HepG2 (cell line): ENCODE data around the gene PTGDS. TPM values are rescaled to one million over a fixed set of nuclear protein-coding genes. Genes with fewer than 3 reads are reported as not detected.

ENCODE experiments used
- ATAC-seq: fragments of 200-7000 bp; cut with Tn5 transposase; 3 replicates; pipeline ENCODE4 v1.9.1; 2020; ENCODE audit warnings: mild to moderate bottlenecking, moderate library complexity
- BruUV-seq: library from RNA; stranded (reverse); fragments of 400-500 nt; replicated peaks from 2 replicates; lab custom pipeline; 2021; lab: Mats Ljungman, UMichigan
- CTCF ChIA-PET: fragments of 300-600 bp; formaldehyde crosslinking; extraction: SDS; loops from one replicate; lab custom pipeline; 2021; ENCODE audit warnings: low total read pairs, inconsistent platforms, low intra/inter-chr PET ratio; lab: Yijun Ruan, JAX
- POLR2A ChIA-PET: fragments of 350-600 bp; sonication (Branson Sonifier 250); formaldehyde crosslinking; loops from one replicate; lab custom pipeline; 2020; ENCODE audit warnings: antibody characterized with exemption, inconsistent platforms; lab: Yijun Ruan, JAX
- DNase-seq: peaks from one replicate; pipeline ENCODE4 v3.0.0-alpha.2; 2015; ENCODE audit warnings: low spot score
- FAIRE-seq: peaks from 3 replicates; lab custom pipeline; 2011; peaks lifted over from hg19 to GRCh38; lab: Jason Lieb, UNC
- H2AFZ ChIP-seq: one replicate; pipeline ENCODE4 v1.6.1; 2011; ENCODE audit warnings: low read length, inconsistent platforms
- H3K27ac ChIP-seq: fragments of 300-600 bp; 3 replicates; pipeline ENCODE4 v1.8.0; 2011; ENCODE audit warnings: mixed run types, mild to moderate bottlenecking, mixed read lengths, low read length, inconsistent platforms; ENCODE audit not compliant: insufficient read depth; ENCODE audit errors: extremely low read length
- H3K27me3 ChIP-seq, 2 experiments: fragments of 200-600 bp in 1 of 2; 2 replicates in 1 of 2; 3 replicates in 1 of 2; pipeline versions ENCODE4 v1.6.0 to v1.8.0; 2011; ENCODE audit warnings: low read length in 2 of 2, mild to moderate bottlenecking in 2 of 2, moderate library complexity in 2 of 2, inconsistent platforms in 1 of 2; ENCODE audit not compliant: insufficient read depth in 2 of 2, control insufficient read depth in 1 of 2
- H3K36me3 ChIP-seq, 2 experiments: fragments of 200-600 bp in 1 of 2; replicated peaks in 1 of 2; 2 replicates in 1 of 2; 3 replicates in 1 of 2; pipeline versions ENCODE4 v1.5.1 to v1.8.0; 2011; ENCODE audit warnings: low read length in 2 of 2, inconsistent platforms in 1 of 2; ENCODE audit not compliant: insufficient read depth in 2 of 2, control insufficient read depth in 1 of 2
- H3K4me1 ChIP-seq: 2 replicates; pipeline ENCODE4 v1.5.1; 2012; ENCODE audit warnings: low read length, inconsistent platforms; ENCODE audit not compliant: insufficient read depth
- H3K4me2 ChIP-seq: 2 replicates; pipeline ENCODE4 v1.6.0; 2011; ENCODE audit warnings: low read depth, low read length, inconsistent platforms
- H3K4me3 ChIP-seq, 3 experiments: fragments of 200-600 bp in 1 of 3; sonication (generic), shearing (Covaris generic) in 1 of 3; replicated peaks in 1 of 3; 2 replicates each; pipeline ENCODE4 v1.5.1; 2011 to 2016; ENCODE audit warnings: low read length in 3 of 3, inconsistent platforms in 2 of 3, low read depth in 2 of 3, mild to moderate bottlenecking in 2 of 3, control low read depth in 1 of 3, mixed read lengths in 1 of 3; ENCODE audit not compliant: insufficient read depth in 1 of 3
- H3K79me2 ChIP-seq: one replicate; pipeline ENCODE4 v1.6.1; 2011; ENCODE audit warnings: low read length, inconsistent platforms; ENCODE audit not compliant: insufficient read depth
- H3K9ac ChIP-seq: 2 replicates; pipeline ENCODE4 v1.6.0; 2011; ENCODE audit warnings: mild to moderate bottlenecking, low read depth, low read length, inconsistent platforms; ENCODE audit not compliant: insufficient read depth
- H3K9me3 ChIP-seq: 2 replicates; pipeline ENCODE4 v1.5.1; 2012; ENCODE audit warnings: mild to moderate bottlenecking, low read length
- H4K20me1 ChIP-seq: 2 replicates; pipeline ENCODE4 v1.6.0; 2011; ENCODE audit warnings: inconsistent platforms, mild to moderate bottlenecking, low read length, moderate library complexity; ENCODE audit not compliant: insufficient read depth
- GABPB1 ChIP-seq: IDR thresholded peaks from 2 replicates; pipeline ENCODE4 v1.6.1; 2016; ENCODE audit warnings: mild to moderate bottlenecking, missing genetic modification reagents, moderate library complexity, missing compliant biosample characterization
- HIC2 ChIP-seq: sonication (generic); formaldehyde crosslinking; IDR thresholded peaks from 2 replicates; pipeline ENCODE4 v1.9.0; 2022; ENCODE audit warnings: low read depth, missing genetic modification reagents
- KDM1A ChIP-seq: IDR thresholded peaks from 2 replicates; pipeline ENCODE4 v1.6.1; 2016; ENCODE audit warnings: missing compliant biosample characterization
- MXD4 ChIP-seq: IDR thresholded peaks from 2 replicates; pipeline ENCODE4 v1.6.1; 2016; ENCODE audit warnings: mild to moderate bottlenecking, missing biosample characterization, missing genetic modification reagents
- NFYB ChIP-seq: sonication (generic); formaldehyde crosslinking; IDR thresholded peaks from 2 replicates; pipeline ENCODE4 v1.4.0; 2020; ENCODE audit warnings: missing genetic modification reagents
- PITX1 ChIP-seq: sonication (generic); formaldehyde crosslinking; IDR thresholded peaks from 2 replicates; pipeline ENCODE4 v1.5.1; 2020; ENCODE audit warnings: mild to moderate bottlenecking, missing genetic modification reagents
- SAP130 ChIP-seq: IDR thresholded peaks from 2 replicates; pipeline ENCODE4 v1.6.1; 2016; ENCODE audit warnings: low read depth
- ZNF138 ChIP-seq: sonication (generic); formaldehyde crosslinking; IDR thresholded peaks from 2 replicates; pipeline ENCODE4 v1.5.0; 2020; ENCODE audit warnings: mild to moderate bottlenecking, low read depth, missing genetic modification reagents
- ZNF605 ChIP-seq: sonication (generic); formaldehyde crosslinking; IDR thresholded peaks from 2 replicates; pipeline ENCODE4 v1.8.0; 2022; ENCODE audit warnings: mild to moderate bottlenecking, missing genetic modification reagents
- WGBS: methylation state at CpG from one replicate; pipeline ENCODE4 v1.1.6; 2017; ENCODE audit warnings: low lambda C conversion rate; 5-methylcytosine and 5-hydroxymethylcytosine counted together
- in situ Hi-C: cut with HindIII; loops from 2 replicates; pipeline ENCODE4 v1.10.0; 2017; ENCODE audit warnings: low pct_unique_long_range_greater_than_20kb; ENCODE audit not compliant: extremely low pct_ligation_motif_present
- intact Hi-C: fragments of 100-400 bp; cut with micrococcal nuclease; formaldehyde crosslinking; loops from one replicate; pipeline ENCODE4 v1.10.0; 2022; ENCODE audit not compliant: unreplicated experiment
- polyA plus RNA-seq, 8 experiments: library from polyadenylated mRNA; depleted of rRNA in 3 of 8; stranded (reverse) in 7 of 8; unstranded in 1 of 8; fragments of >200 nt; fragmentation: Illumina TruSeq in 4 of 8; extraction: Trizol in 4 of 8; gene quantifications; 2 replicates each; pipeline versions ENCODE4 v1.2.1 to v1.2.3, GENCODE V29; 2011 to 2016; ENCODE audit warnings: low read depth in 4 of 8, missing spikeins in 1 of 8, mixed read lengths in 1 of 8; ENCODE audit not compliant: insufficient read depth in 1 of 8
- total RNA-seq, 5 experiments: library from RNA; depleted of rRNA; stranded (reverse); fragments of >200 nt; fragmentation: Illumina TruSeq; extraction: Trizol; gene quantifications; 2 replicates each; pipeline ENCODE4 v1.2.3, GENCODE V29; 2016; ENCODE audit warnings: low read depth in 1 of 5
- TF ChIP-seq, protein P1 (sequence below): sonication (generic); formaldehyde crosslinking; IDR thresholded peaks from 2 replicates; pipeline ENCODE4 v1.4.0; 2020; ENCODE audit warnings: mild to moderate bottlenecking, missing genetic modification reagents
- TF ChIP-seq, protein P2 (sequence below): sonication (generic); formaldehyde crosslinking; IDR thresholded peaks from 2 replicates; pipeline ENCODE4 v1.5.1; 2020; ENCODE audit warnings: missing genetic modification reagents, mild to moderate bottlenecking, borderline replicate concordance

The PTGDS gene
- total and polyA plus RNA-seq, 2 of the 13 experiments (the other 11 are each of a cell fraction or from before 2014, with no cell fraction given), result 0.33 to 0.50 TPM

DNA sequence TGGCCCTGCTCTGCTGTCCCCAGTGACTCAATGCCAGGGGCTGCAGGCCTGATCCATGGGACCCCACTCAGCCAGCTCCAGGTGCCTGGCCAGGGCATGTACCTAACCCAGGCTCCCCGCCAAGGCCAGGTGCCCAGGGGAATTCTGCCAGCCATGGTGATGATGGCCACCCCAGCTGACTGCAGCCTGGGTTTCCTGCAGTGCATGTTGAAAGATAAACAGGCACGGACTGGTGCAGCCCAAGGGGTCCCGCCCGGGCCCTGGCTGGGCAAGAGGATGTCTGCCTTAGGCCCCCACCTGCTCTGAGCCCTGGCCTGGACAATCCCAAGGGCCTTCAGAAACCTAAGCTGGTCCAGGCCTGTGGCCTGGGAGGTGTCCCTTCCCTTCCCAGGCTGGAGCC is 49.5 kb downstream of the PTGDS start:
- H3K4me3 ChIP-seq, result peak overlapping the region in 1 of 3 experiments; percentile 74; a peak in 3 of 6 replicates
- H3K4me1 ChIP-seq, result peaks cover 86% of the 10 kb centered on the region
- no peaks in the 10 kb centered on the region for H3K79me2 ChIP-seq
- intact Hi-C loops, result no loop called here
- in situ Hi-C loops, result no loop called here
- no peaks in the 10 kb centered on the region for H3K36me3 ChIP-seq
- FAIRE-seq (no peak), ATAC-seq (no peak), DNase-seq (no peak)
- H2AFZ ChIP-seq, result no peak overlapping the region
- peak overlapping the region; percentile 84 for H3K4me2 ChIP-seq
- CTCF ChIA-PET, result no interaction called here
- WGBS, result 100% methylated on average over 1 of the region's 4 CpGs
- H3K9me3 ChIP-seq, result no peaks in the 10 kb centered on the region
- BruUV-seq, result no TSS peak
- H3K27me3 ChIP-seq, result peaks cover 0 to 19% of the 10 kb centered on the region in 2 experiments; a peak in 2 of 5 replicates
- POLR2A ChIA-PET, result interaction anchor here (1.6 kb wide), 1 partner anchor 29 kb away, joined by 3 read pairs; no protein-coding TSS in a partner anchor
- H3K27ac ChIP-seq, result no peak overlapping the region
- H4K20me1 ChIP-seq, result no peaks in the 10 kb centered on the region
- peak overlapping the region; percentile 56; the same call in 1 of the 2 replicates for H3K9ac ChIP-seq
- 0 out of 2 replicates have a peak, but pooled peaks have one; percentile 35 for TF ChIP-seq ZNF605 (CRISPR knock-in tag)
- no peak for TF ChIP-seq MXD4 (CRISPR knock-in tag)
- TF ChIP-seq, all 625 proteins: peak for 1

- Histone ChIP-seq H3K4me2 (peak within 1 kb of the TSS; percentile 95), H3K79me2 (no peaks in the 10 kb centered on the region), H3K4me1 (peaks cover 87% of the 10 kb centered on the region), H4K20me1 (no peaks in the 10 kb centered on the region), H3K4me3 (peak within 1 kb of the TSS; percentile 46 to 78 (median 58)), H3K27me3 (peaks cover 0 to 19% of the 10 kb centered on the region in 2 experiments; a peak in 2 of 5 replicates), H3K9me3 (no peaks in the 10 kb centered on the region), H3K27ac (no peak within 1 kb of the TSS), H3K9ac (peak within 1 kb of the TSS; percentile 57; the same call in 1 of the 2 replicates), H2AFZ (no peak within 1 kb of the TSS), H3K36me3 (no peaks in the 10 kb centered on the region)
- in situ Hi-C loops (no loop called here), intact Hi-C loops (no loop called here)
- 13% methylated on average over 1 of the region's 95 CpGs for WGBS
- ATAC-seq (no peak), FAIRE-seq (no peak), DNase-seq (no peak)
- BruUV-seq, result no TSS peak
- CTCF ChIA-PET, result interaction anchor here (1.4 kb wide), 1 partner anchor 40 kb away, joined by 4 read pairs; no protein-coding TSS in a partner anchor
- POLR2A ChIA-PET, result interaction anchor here (1.6 kb wide), 1 partner anchor 28 kb away, joined by 3 read pairs; no protein-coding TSS in a partner anchor
- TF ChIP-seq, protein P1, sequence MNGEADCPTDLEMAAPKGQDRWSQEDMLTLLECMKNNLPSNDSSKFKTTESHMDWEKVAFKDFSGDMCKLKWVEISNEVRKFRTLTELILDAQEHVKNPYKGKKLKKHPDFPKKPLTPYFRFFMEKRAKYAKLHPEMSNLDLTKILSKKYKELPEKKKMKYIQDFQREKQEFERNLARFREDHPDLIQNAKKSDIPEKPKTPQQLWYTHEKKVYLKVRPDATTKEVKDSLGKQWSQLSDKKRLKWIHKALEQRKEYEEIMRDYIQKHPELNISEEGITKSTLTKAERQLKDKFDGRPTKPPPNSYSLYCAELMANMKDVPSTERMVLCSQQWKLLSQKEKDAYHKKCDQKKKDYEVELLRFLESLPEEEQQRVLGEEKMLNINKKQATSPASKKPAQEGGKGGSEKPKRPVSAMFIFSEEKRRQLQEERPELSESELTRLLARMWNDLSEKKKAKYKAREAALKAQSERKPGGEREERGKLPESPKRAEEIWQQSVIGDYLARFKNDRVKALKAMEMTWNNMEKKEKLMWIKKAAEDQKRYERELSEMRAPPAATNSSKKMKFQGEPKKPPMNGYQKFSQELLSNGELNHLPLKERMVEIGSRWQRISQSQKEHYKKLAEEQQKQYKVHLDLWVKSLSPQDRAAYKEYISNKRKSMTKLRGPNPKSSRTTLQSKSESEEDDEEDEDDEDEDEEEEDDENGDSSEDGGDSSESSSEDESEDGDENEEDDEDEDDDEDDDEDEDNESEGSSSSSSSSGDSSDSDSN (CRISPR knock-in tag), result peak; percentile 19; the same call in 1 of the 2 replicates
- TF ChIP-seq ZNF138, result no peak
- TF ChIP-seq SAP130 (CRISPR knock-in tag), result 0 out of 2 replicates have a peak, but pooled peaks have one; percentile 12
- TF ChIP-seq, protein P2, sequence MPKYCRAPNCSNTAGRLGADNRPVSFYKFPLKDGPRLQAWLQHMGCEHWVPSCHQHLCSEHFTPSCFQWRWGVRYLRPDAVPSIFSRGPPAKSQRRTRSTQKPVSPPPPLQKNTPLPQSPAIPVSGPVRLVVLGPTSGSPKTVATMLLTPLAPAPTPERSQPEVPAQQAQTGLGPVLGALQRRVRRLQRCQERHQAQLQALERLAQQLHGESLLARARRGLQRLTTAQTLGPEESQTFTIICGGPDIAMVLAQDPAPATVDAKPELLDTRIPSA (CRISPR knock-in tag), result 0 out of 2 replicates have a peak, but pooled peaks have one; percentile 31
- TF ChIP-seq GABPB1 (CRISPR knock-in tag), result peak; percentile 29; the same call in 1 of the 2 replicates
- TF ChIP-seq PITX1, result 0 out of 2 replicates have a peak, but pooled peaks have one; percentile 14
- TF ChIP-seq HIC2 (CRISPR knock-in tag), result peak; percentile 20; the same call in 1 of the 2 replicates
- TF ChIP-seq KDM1A, result no peak
- no peak for TF ChIP-seq NFYB (CRISPR knock-in tag)
Measured at GRCh38 chr9:137027369-137028262, 50.3 kb downstream of the PTGDS start, which contains the start of gene ABCA2. TSS of gene ABCA2 (minus strand) at chr9:137028237. CDS start at chr9:137028140, 97 bp downstream.
